Fibroblast of pulmonary artery (primary cell): ENCODE measurements around the gene DHX34.

Experiments used
- DNase-seq: peaks from one replicate; pipeline ENCODE4 v3.0.0-alpha.2; 2010; ENCODE audit warnings: low read depth
- H3K4me3 ChIP-seq: replicated peaks from 2 replicates; pipeline ENCODE4 v1.5.1; 2011; ENCODE audit warnings: low read depth, mild to moderate bottlenecking, control low read depth, low read length, moderate library complexity
- TF ChIP-seq, protein P1 (sequence below): IDR thresholded peaks from 2 replicates; pipeline ENCODE4 v1.5.1; 2011; ENCODE audit warnings: mild to moderate bottlenecking, control low read depth, low read length, inconsistent platforms; ENCODE audit errors: missing control alignments

Gene DHX34

DNA sequence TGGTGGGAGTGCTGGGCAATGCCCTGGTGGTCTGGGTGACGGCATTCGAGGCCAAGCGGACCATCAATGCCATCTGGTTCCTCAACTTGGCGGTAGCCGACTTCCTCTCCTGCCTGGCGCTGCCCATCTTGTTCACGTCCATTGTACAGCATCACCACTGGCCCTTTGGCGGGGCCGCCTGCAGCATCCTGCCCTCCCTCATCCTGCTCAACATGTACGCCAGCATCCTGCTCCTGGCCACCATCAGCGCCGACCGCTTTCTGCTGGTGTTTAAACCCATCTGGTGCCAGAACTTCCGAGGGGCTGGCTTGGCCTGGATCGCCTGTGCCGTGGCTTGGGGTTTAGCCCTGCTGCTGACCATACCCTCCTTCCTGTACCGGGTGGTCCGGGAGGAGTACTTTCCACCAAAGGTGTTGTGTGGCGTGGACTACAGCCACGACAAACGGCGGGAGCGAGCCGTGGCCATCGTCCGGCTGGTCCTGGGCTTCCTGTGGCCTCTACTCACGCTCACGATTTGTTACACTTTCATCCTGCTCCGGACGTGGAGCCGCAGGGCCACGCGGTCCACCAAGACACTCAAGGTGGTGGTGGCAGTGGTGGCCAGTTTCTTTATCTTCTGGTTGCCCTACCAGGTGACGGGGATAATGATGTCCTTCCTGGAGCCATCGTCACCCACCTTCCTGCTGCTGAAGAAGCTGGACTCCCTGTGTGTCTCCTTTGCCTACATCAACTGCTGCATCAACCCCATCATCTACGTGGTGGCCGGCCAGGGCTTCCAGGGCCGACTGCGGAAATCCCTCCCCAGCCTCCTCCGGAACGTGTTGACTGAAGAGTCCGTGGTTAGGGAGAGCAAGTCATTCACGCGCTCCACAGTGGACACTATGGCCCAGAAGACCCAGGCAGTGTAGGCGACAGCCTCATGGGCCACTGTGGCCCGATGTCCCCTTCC, 28.9 kb upstream of the DHX34 start:
- no peak overlapping the region for H3K4me3 ChIP-seq
- TF ChIP-seq, protein P1, sequence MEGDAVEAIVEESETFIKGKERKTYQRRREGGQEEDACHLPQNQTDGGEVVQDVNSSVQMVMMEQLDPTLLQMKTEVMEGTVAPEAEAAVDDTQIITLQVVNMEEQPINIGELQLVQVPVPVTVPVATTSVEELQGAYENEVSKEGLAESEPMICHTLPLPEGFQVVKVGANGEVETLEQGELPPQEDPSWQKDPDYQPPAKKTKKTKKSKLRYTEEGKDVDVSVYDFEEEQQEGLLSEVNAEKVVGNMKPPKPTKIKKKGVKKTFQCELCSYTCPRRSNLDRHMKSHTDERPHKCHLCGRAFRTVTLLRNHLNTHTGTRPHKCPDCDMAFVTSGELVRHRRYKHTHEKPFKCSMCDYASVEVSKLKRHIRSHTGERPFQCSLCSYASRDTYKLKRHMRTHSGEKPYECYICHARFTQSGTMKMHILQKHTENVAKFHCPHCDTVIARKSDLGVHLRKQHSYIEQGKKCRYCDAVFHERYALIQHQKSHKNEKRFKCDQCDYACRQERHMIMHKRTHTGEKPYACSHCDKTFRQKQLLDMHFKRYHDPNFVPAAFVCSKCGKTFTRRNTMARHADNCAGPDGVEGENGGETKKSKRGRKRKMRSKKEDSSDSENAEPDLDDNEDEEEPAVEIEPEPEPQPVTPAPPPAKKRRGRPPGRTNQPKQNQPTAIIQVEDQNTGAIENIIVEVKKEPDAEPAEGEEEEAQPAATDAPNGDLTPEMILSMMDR: no peak
- DNase-seq: no peak

GRCh38 chr19:47321630-47322029, 27.5 kb upstream of the DHX34 start:
- TF ChIP-seq, protein P1: no peak
- no peak for DNase-seq
- H3K4me3 ChIP-seq: no peak overlapping the region

DNA sequence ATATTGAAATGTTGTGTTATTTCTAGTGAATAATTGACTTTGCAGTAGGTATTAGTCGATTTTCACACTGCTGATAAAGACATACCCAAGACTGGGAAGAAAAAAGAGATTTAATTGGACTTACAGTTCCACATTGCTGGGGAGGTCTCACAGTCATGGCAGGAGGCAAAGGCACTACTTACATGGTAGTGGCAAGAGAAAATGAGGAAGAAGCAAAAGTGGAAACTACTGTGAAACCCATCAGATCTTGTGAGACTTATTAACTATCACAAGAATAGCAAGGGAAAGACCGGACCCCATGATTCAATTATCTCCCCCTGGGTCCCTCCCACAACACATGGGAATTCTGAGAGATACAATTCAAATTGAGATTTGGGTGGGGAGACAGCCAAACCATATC, 27.1 kb upstream of the DHX34 start:
- TF ChIP-seq, protein P1: no peak
- H3K4me3 ChIP-seq: no peak overlapping the region
- DNase-seq: no peak

DNA sequence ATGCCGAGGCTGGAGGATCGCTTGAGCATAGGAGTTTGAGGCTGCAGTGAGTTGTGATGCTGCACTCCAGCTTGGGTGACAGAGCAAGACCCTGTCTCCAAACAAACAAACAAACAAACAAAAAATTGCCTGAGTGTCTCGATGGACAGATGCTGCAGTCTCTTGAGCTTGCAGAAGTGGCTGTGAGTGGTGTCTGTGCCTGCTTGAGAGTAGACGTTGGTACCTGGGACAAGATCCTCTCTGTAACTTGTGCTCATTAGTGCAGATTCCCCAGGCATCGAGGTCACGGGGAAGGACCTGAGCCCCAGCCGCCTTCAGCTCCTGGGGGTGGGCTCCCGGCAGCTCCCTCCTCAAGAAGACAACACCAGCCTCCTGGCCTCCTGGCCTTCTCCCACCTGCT, 25.7 kb upstream of the DHX34 start:
- TF ChIP-seq, protein P1: no peak
- DNase-seq: no peak
- no peak overlapping the region for H3K4me3 ChIP-seq

DNA sequence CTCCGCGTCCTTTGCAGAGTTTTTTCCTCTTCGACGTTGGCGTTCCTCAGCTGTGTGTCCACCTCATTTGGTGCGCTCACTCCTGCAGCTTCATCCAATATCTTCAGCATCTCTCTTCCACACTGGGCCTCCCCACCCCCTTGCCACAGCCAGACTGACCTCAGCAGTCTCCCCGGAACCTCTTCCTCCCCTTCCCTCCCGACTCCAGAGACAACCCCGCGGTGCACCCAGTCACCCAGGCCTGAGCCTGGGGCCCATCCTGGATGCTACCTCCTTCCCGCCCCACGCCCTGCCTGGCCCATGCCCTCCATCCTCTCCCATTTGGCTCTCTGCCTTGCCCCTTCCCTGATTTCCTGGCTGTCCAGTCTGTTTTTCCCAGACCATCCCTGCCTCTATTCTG, 25.2 kb upstream of the DHX34 start:
- no peak for DNase-seq
- H3K4me3 ChIP-seq: no peak overlapping the region
- TF ChIP-seq, protein P1: no peak

GRCh38 chr19:47324502-47324901, 24.6 kb upstream of the DHX34 start:
- no peak overlapping the region for H3K4me3 ChIP-seq
- TF ChIP-seq, protein P1: no peak
- DNase-seq: no peak

DNA sequence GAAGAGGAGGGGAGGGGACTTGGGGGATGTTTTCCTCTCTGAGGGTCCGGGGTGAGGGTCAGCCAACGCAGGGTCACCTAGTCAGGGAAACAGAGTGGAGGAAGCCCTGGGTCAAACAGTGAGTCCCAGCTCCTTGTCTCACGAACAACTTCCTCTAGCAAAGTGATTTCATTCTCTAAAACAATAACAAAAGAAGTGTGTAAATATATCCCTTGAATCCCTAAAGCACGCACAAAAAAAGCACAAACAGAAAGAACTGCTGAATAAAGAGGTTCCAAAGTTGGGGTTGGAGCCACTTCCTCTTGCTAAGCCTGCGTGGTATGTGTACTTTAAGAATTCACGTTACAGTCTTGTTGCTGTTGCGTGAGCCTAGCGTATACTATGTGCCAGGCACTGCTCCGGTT, 18.6 kb upstream of the DHX34 start:
- H3K4me3 ChIP-seq: no peak overlapping the region
- TF ChIP-seq, protein P1: no peak

More for the DNA sequence above, 18.6 kb upstream of the DHX34 start:
- no peak for DNase-seq
